HepG2 (cell line): ENCODE measurements around the gene KLF13. TPM values are rescaled to one million over a fixed set of nuclear protein-coding genes. Genes with fewer than 3 reads are reported as not detected.

Experiments
- ATAC-seq: fragments of 200-7000 bp; cut with Tn5 transposase; 3 replicates; pipeline ENCODE4 v1.9.1; 2020; ENCODE audit warnings: mild to moderate bottlenecking, moderate library complexity
- BruUV-seq: library from RNA; stranded (reverse); fragments of 400-500 nt; replicated peaks from 2 replicates; lab custom pipeline; 2021; lab: Mats Ljungman, UMichigan
- CTCF ChIA-PET: fragments of 300-600 bp; formaldehyde crosslinking; extraction: SDS; loops from one replicate; lab custom pipeline; 2021; ENCODE audit warnings: low total read pairs, inconsistent platforms, low intra/inter-chr PET ratio; lab: Yijun Ruan, JAX
- POLR2A ChIA-PET: fragments of 350-600 bp; sonication (Branson Sonifier 250); formaldehyde crosslinking; loops from one replicate; lab custom pipeline; 2020; ENCODE audit warnings: antibody characterized with exemption, inconsistent platforms; lab: Yijun Ruan, JAX
- DNase-seq: peaks from one replicate; pipeline ENCODE4 v3.0.0-alpha.2; 2015; ENCODE audit warnings: low spot score
- FAIRE-seq: peaks from 3 replicates; lab custom pipeline; 2011; peaks lifted over from hg19 to GRCh38; lab: Jason Lieb, UNC
- H2AFZ ChIP-seq: one replicate; pipeline ENCODE4 v1.6.1; 2011; ENCODE audit warnings: low read length, inconsistent platforms
- H3K27ac ChIP-seq: fragments of 300-600 bp; 3 replicates; pipeline ENCODE4 v1.8.0; 2011; ENCODE audit warnings: mixed run types, mild to moderate bottlenecking, mixed read lengths, low read length, inconsistent platforms; ENCODE audit not compliant: insufficient read depth; ENCODE audit errors: extremely low read length
- H3K27me3 ChIP-seq, 2 experiments: fragments of 200-600 bp in 1 of 2; 2 replicates in 1 of 2; 3 replicates in 1 of 2; pipeline versions ENCODE4 v1.6.0 to v1.8.0; 2011; ENCODE audit warnings: low read length in 2 of 2, mild to moderate bottlenecking in 2 of 2, moderate library complexity in 2 of 2, inconsistent platforms in 1 of 2; ENCODE audit not compliant: insufficient read depth in 2 of 2, control insufficient read depth in 1 of 2
- H3K36me3 ChIP-seq, 2 experiments: fragments of 200-600 bp in 1 of 2; replicated peaks in 1 of 2; 2 replicates in 1 of 2; 3 replicates in 1 of 2; pipeline versions ENCODE4 v1.5.1 to v1.8.0; 2011; ENCODE audit warnings: low read length in 2 of 2, inconsistent platforms in 1 of 2; ENCODE audit not compliant: insufficient read depth in 2 of 2, control insufficient read depth in 1 of 2
- H3K4me1 ChIP-seq: 2 replicates; pipeline ENCODE4 v1.5.1; 2012; ENCODE audit warnings: low read length, inconsistent platforms; ENCODE audit not compliant: insufficient read depth
- H3K4me2 ChIP-seq: 2 replicates; pipeline ENCODE4 v1.6.0; 2011; ENCODE audit warnings: low read depth, low read length, inconsistent platforms
- H3K4me3 ChIP-seq, 3 experiments: fragments of 200-600 bp in 1 of 3; sonication (generic), shearing (Covaris generic) in 1 of 3; replicated peaks in 1 of 3; 2 replicates each; pipeline ENCODE4 v1.5.1; 2011 to 2016; ENCODE audit warnings: low read length in 3 of 3, inconsistent platforms in 2 of 3, low read depth in 2 of 3, mild to moderate bottlenecking in 2 of 3, control low read depth in 1 of 3, mixed read lengths in 1 of 3; ENCODE audit not compliant: insufficient read depth in 1 of 3
- H3K79me2 ChIP-seq: one replicate; pipeline ENCODE4 v1.6.1; 2011; ENCODE audit warnings: low read length, inconsistent platforms; ENCODE audit not compliant: insufficient read depth
- H3K9ac ChIP-seq: 2 replicates; pipeline ENCODE4 v1.6.0; 2011; ENCODE audit warnings: mild to moderate bottlenecking, low read depth, low read length, inconsistent platforms; ENCODE audit not compliant: insufficient read depth
- H3K9me3 ChIP-seq: 2 replicates; pipeline ENCODE4 v1.5.1; 2012; ENCODE audit warnings: mild to moderate bottlenecking, low read length
- H4K20me1 ChIP-seq: 2 replicates; pipeline ENCODE4 v1.6.0; 2011; ENCODE audit warnings: inconsistent platforms, mild to moderate bottlenecking, low read length, moderate library complexity; ENCODE audit not compliant: insufficient read depth
- ERF ChIP-seq: IDR thresholded peaks from 2 replicates; pipeline ENCODE4 v1.6.1; 2018; ENCODE audit warnings: missing biosample characterization, missing genetic modification reagents
- GABPA ChIP-seq, 2 experiments: IDR thresholded peaks; 2 replicates each; pipeline ENCODE4 v1.6.1; 2011 to 2016; ENCODE audit warnings: low read depth in 2 of 2, low read length in 1 of 2, missing biosample characterization in 1 of 2, missing genetic modification characterization in 1 of 2
- NFIB ChIP-seq: sonication (generic); formaldehyde crosslinking; IDR thresholded peaks from 2 replicates; pipeline ENCODE4 v1.9.0; 2021; ENCODE audit warnings: missing genetic modification reagents, mild to moderate bottlenecking, borderline replicate concordance
- RFXANK ChIP-seq: IDR thresholded peaks from 2 replicates; pipeline ENCODE4 v1.6.1; 2016
- SRSF1 ChIP-seq: fragments of 200-400 bp; formaldehyde crosslinking; optimal IDR thresholded peaks from 2 replicates; pipeline ENCODE3; 2017; ENCODE audit warnings: mild to moderate bottlenecking, low read depth, low read length, moderate library complexity
- ZNF180 ChIP-seq: sonication (generic); formaldehyde crosslinking; IDR thresholded peaks from 2 replicates; pipeline ENCODE4 v1.4.0; 2020; ENCODE audit warnings: low read depth, missing genetic modification reagents, borderline replicate concordance
- ZNF563 ChIP-seq: sonication (generic); formaldehyde crosslinking; IDR thresholded peaks from 2 replicates; pipeline ENCODE4 v1.8.0; 2022; ENCODE audit warnings: mild to moderate bottlenecking, moderate library complexity, missing genetic modification reagents
- WGBS: methylation state at CpG from one replicate; pipeline ENCODE4 v1.1.6; 2017; ENCODE audit warnings: low lambda C conversion rate; 5-methylcytosine and 5-hydroxymethylcytosine counted together
- in situ Hi-C: cut with HindIII; loops from 2 replicates; pipeline ENCODE4 v1.10.0; 2017; ENCODE audit warnings: low pct_unique_long_range_greater_than_20kb; ENCODE audit not compliant: extremely low pct_ligation_motif_present
- intact Hi-C: fragments of 100-400 bp; cut with micrococcal nuclease; formaldehyde crosslinking; loops from one replicate; pipeline ENCODE4 v1.10.0; 2022; ENCODE audit not compliant: unreplicated experiment
- polyA plus RNA-seq, 8 experiments: library from polyadenylated mRNA; depleted of rRNA in 3 of 8; stranded (reverse) in 7 of 8; unstranded in 1 of 8; fragments of >200 nt; fragmentation: Illumina TruSeq in 4 of 8; extraction: Trizol in 4 of 8; gene quantifications; 2 replicates each; pipeline versions ENCODE4 v1.2.1 to v1.2.3, GENCODE V29; 2011 to 2016; ENCODE audit warnings: low read depth in 4 of 8, missing spikeins in 1 of 8, mixed read lengths in 1 of 8; ENCODE audit not compliant: insufficient read depth in 1 of 8
- total RNA-seq, 5 experiments: library from RNA; depleted of rRNA; stranded (reverse); fragments of >200 nt; fragmentation: Illumina TruSeq; extraction: Trizol; gene quantifications; 2 replicates each; pipeline ENCODE4 v1.2.3, GENCODE V29; 2016; ENCODE audit warnings: low read depth in 1 of 5
- TF ChIP-seq, protein P1 (sequence below): sonication (generic); formaldehyde crosslinking; IDR thresholded peaks from 2 replicates; pipeline ENCODE4 v1.5.0; 2020; ENCODE audit warnings: missing genetic modification reagents
- TF ChIP-seq, protein P2 (sequence below): sonication (generic); formaldehyde crosslinking; IDR thresholded peaks from 2 replicates; pipeline ENCODE4 v1.4.0; 2020; ENCODE audit warnings: missing genetic modification reagents

Gene KLF13
- total and polyA plus RNA-seq, 2 of the 13 experiments (the other 11 are each of a cell fraction or from before 2014, with no cell fraction given): 16.8 to 25.1 TPM

DNA sequence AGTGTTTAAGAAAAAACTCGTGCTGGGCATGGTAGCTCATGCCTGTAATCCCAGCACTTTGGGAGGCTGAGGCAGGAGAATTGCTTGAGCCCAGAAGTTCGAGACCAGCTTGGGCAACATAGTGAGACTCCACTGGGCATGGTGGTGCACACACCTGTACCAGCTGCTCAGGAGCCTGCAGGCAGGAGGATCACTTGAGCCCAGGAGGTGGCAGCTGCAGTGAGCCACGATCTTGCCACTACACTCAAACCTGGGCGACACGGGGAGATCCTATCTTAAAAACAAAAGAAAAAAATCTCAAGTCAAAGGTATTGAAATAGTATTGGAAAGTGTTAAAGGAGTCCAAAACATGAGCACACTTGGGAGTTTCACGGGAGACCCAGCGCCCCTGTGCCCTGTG, 14.0 kb downstream of the KLF13 start:
- Histone ChIP-seq H2AFZ (no peak overlapping the region), H3K36me3 (peaks cover 0 to 15% of the 10 kb centered on the region in 2 experiments; a peak in 1 of 5 replicates), H3K9me3 (no peaks in the 10 kb centered on the region), H3K4me1 (peaks cover 51% of the 10 kb centered on the region), H3K4me2 (no peak overlapping the region), H4K20me1 (peaks cover 51% of the 10 kb centered on the region; the same call in 1 of the 2 replicates), H3K27ac (no peak overlapping the region), H3K79me2 (peaks cover 78% of the 10 kb centered on the region), H3K4me3 (no peak overlapping the region), H3K9ac (no peak overlapping the region), H3K27me3 (no peaks in the 10 kb centered on the region)
- no peak for ATAC-seq
- no peak for TF ChIP-seq NFIB (CRISPR knock-in tag)
- TF ChIP-seq, protein P1, sequence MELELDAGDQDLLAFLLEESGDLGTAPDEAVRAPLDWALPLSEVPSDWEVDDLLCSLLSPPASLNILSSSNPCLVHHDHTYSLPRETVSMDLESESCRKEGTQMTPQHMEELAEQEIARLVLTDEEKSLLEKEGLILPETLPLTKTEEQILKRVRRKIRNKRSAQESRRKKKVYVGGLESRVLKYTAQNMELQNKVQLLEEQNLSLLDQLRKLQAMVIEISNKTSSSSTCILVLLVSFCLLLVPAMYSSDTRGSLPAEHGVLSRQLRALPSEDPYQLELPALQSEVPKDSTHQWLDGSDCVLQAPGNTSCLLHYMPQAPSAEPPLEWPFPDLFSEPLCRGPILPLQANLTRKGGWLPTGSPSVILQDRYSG: no peak
- TF ChIP-seq, protein P2, sequence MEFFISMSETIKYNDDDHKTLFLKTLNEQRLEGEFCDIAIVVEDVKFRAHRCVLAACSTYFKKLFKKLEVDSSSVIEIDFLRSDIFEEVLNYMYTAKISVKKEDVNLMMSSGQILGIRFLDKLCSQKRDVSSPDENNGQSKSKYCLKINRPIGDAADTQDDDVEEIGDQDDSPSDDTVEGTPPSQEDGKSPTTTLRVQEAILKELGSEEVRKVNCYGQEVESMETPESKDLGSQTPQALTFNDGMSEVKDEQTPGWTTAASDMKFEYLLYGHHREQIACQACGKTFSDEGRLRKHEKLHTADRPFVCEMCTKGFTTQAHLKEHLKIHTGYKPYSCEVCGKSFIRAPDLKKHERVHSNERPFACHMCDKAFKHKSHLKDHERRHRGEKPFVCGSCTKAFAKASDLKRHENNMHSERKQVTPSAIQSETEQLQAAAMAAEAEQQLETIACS (CRISPR knock-in tag): no peak
- no peak for TF ChIP-seq RFXANK (CRISPR knock-in tag)
- no peak for TF ChIP-seq ERF (CRISPR knock-in tag)
- TF ChIP-seq GABPA (IDR thresholded peaks at IDR 0.05; ENCODE audit: low read depth, low read length): no peak
- no peak for TF ChIP-seq GABPA (CRISPR knock-in tag; IDR thresholded peaks at IDR 0.05; ENCODE audit: low read depth)
- no peak for TF ChIP-seq ZNF563 (CRISPR knock-in tag)
- TF ChIP-seq SRSF1: no peak
- TF ChIP-seq ZNF180: no peak
- BruUV-seq: no TSS peak
- intact Hi-C loops (no loop called here), in situ Hi-C loops (no loop called here)
- CTCF ChIA-PET: no interaction called here
- FAIRE-seq: no peak
- POLR2A ChIA-PET: no interaction called here
- DNase-seq: no peak
- 95% methylated on average over 7 of the region's 7 CpGs for WGBS
